ENCODE results near the gene UBE2D4.

UBE2D4 gene

DNA sequence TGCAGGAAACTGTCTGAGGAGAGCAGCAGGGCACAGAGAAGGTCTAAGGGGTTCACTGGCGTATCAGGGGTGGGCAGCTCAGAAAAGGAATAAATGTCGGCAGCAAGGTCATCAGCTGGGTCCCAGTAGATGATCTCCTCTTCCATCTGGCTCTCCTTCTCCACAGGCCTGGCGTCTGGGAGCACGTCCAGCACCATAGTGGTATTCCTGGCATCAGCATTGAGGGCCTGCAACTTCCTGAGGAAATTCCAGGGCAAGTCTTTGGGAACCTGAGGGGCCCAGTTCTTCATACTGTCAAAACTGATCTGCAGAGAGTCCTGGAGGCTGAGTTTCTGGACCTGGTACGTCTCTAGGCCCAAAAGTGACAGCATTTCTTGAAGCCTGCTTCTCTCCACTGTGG lies 47.4 kb upstream of the UBE2D4 start:
- Histone ChIP-seq H3K36me3 (ENCODE audit: control insufficient read depth in 1 of 2, insufficient read depth in 2 of 2, low read depth in 1 of 2, low read length in 2 of 2) (peaks cover 56 to 79% of the 10 kb centered on the region in 2 experiments), H2BK15ac (ENCODE audit: low read depth, poor library complexity, severe bottlenecking) (no peak overlapping the region), H4K91ac (ENCODE audit: low read length) (no peak overlapping the region), H3K4me3 (ENCODE audit: insufficient read depth in 1 of 2, low read depth in 1 of 2, low read length in 2 of 2) (peak overlapping the region in 1 of 2 experiments; percentile 21), H2BK120ac (ENCODE audit: low read depth, low read length) (no peak overlapping the region), H3K4ac (ENCODE audit: low read depth in 1 of 2, low read length in 2 of 2) (no peak overlapping the region), H3K4me2 (ENCODE audit: low read length, poor library complexity, severe bottlenecking) (no peak overlapping the region), H2AK5ac (ENCODE audit: low read length, severe bottlenecking) (peak overlapping the region; percentile 94), H3K9ac (ENCODE audit: low read length) (peak overlapping the region; percentile 66), H3K79me1 (replicated peaks; ENCODE audit: low read length, poor library complexity, severe bottlenecking) (peaks cover 38% of the 10 kb centered on the region), H2BK12ac (ENCODE audit: low read length in 2 of 2) (no peak overlapping the region), H3K27me3 (ENCODE audit: control insufficient read depth in 1 of 2, insufficient read depth in 1 of 2, low read length in 2 of 2) (no peaks in the 10 kb centered on the region), H2BK5ac (ENCODE audit: low read depth, low read length, poor library complexity, severe bottlenecking) (no peak overlapping the region), H3K23ac (ENCODE audit: low read length in 2 of 2) (no peak overlapping the region), H3K9me3 (ENCODE audit: control insufficient read depth, low read length) (no peaks in the 10 kb centered on the region), H4K8ac (ENCODE audit: low read length) (no peak overlapping the region), H3K14ac (ENCODE audit: low read length in 2 of 2) (no peak overlapping the region), H3K18ac (ENCODE audit: low read depth in 1 of 2, low read length in 2 of 2) (no peak overlapping the region), H3K4me1 (ENCODE audit: control insufficient read depth, insufficient read depth, low read depth, low read length) (peaks cover 9% of the 10 kb centered on the region), H3K27ac (ENCODE audit: low read length, poor library complexity, severe bottlenecking) (peak overlapping the region; percentile 72), H2AFZ (ENCODE audit: low read depth, low read length) (no peak overlapping the region)
- no peak for DNase-seq
- WGBS = 80% methylated on average over 5 of the region's 5 CpGs

DNA sequence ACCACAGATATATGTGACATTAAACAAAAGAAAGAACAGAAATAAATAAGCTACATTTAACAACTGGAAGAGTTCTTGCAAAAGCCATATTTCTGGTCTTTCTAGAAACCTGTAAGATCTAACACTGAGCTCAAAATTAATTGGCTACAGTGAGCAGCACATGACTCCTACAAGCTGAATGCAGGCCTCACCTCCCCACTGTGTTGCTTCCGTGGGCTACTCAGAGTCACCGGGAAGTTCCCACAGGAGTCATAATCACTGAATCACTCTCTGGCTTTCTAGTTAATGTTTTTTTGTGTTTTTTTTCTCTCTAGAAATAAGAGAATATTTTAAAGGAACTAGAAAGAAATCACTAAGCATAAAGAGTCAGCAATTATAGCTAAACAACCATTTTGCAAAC lies 46.8 kb upstream of the UBE2D4 start:
- Histone ChIP-seq H3K4me3 (ENCODE audit: insufficient read depth in 1 of 2, low read depth in 1 of 2, low read length in 2 of 2) (peak overlapping the region in 1 of 2 experiments; percentile 21), H3K79me1 (replicated peaks; ENCODE audit: low read length, poor library complexity, severe bottlenecking) (peaks cover 39% of the 10 kb centered on the region), H3K9ac (ENCODE audit: low read length) (peak overlapping the region; percentile 66), H4K91ac (ENCODE audit: low read length) (no peak overlapping the region), H3K36me3 (ENCODE audit: control insufficient read depth in 1 of 2, insufficient read depth in 2 of 2, low read depth in 1 of 2, low read length in 2 of 2) (peaks cover 56 to 81% of the 10 kb centered on the region in 2 experiments), H2AFZ (ENCODE audit: low read depth, low read length) (no peak overlapping the region), H2BK12ac (ENCODE audit: low read length in 2 of 2) (no peak overlapping the region), H2BK120ac (ENCODE audit: low read depth, low read length) (no peak overlapping the region), H2AK5ac (ENCODE audit: low read length, severe bottlenecking) (no peak overlapping the region), H4K8ac (ENCODE audit: low read length) (no peak overlapping the region), H3K14ac (ENCODE audit: low read length in 2 of 2) (no peak overlapping the region), H3K4me2 (ENCODE audit: low read length, poor library complexity, severe bottlenecking) (no peak overlapping the region), H2BK5ac (ENCODE audit: low read depth, low read length, poor library complexity, severe bottlenecking) (no peak overlapping the region), H3K23ac (ENCODE audit: low read length in 2 of 2) (no peak overlapping the region), H3K27me3 (ENCODE audit: control insufficient read depth in 1 of 2, insufficient read depth in 1 of 2, low read length in 2 of 2) (no peaks in the 10 kb centered on the region), H3K4me1 (ENCODE audit: control insufficient read depth, insufficient read depth, low read depth, low read length) (peaks cover 9% of the 10 kb centered on the region), H3K9me3 (ENCODE audit: control insufficient read depth, low read length) (no peaks in the 10 kb centered on the region), H3K27ac (ENCODE audit: low read length, poor library complexity, severe bottlenecking) (peak overlapping the region; percentile 72), H3K18ac (ENCODE audit: low read depth in 1 of 2, low read length in 2 of 2) (no peak overlapping the region), H2BK15ac (ENCODE audit: low read depth, poor library complexity, severe bottlenecking) (no peak overlapping the region), H3K4ac (ENCODE audit: low read depth in 1 of 2, low read length in 2 of 2) (no peak overlapping the region)
- DNase-seq = peak; percentile 78
- no CpG with 5 or more reads among the region's 2 CpGs for WGBS

DNA sequence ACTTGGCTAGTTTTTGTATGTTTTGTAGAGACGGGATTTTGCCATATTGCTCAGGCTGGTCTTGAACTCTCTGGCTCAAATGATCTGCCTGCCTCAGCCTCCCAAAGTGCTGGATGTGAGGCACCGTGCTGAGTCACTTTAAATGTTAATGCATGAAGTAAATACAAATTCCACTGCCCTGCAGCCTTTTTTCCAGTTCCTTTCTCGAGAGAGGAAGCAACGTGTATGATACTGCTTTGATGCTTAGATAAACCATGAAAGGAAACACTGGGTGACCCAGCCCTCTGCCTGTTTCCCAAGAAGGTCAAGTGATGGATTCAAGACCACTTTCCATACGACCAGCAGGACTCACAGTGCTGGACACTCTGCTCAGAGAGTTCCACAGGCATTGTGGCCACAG lies 45.6 kb upstream of the UBE2D4 start:
- H3K14ac ChIP-seq (ENCODE audit: low read length in 2 of 2) = no peak overlapping the region
- H3K27me3 ChIP-seq (ENCODE audit: control insufficient read depth in 1 of 2, insufficient read depth in 1 of 2, low read length in 2 of 2) = no peaks in the 10 kb centered on the region
- DNase-seq = peak; percentile 82
- no peak overlapping the region for H3K9ac ChIP-seq (ENCODE audit: low read length)
- H3K4me1 ChIP-seq (ENCODE audit: control insufficient read depth, insufficient read depth, low read depth, low read length) = peaks cover 9% of the 10 kb centered on the region
- H4K8ac ChIP-seq (ENCODE audit: low read length) = no peak overlapping the region
- no peak overlapping the region for H3K23ac ChIP-seq (ENCODE audit: low read length in 2 of 2)
- no peak overlapping the region for H2AFZ ChIP-seq (ENCODE audit: low read depth, low read length)
- 54% methylated on average over 5 of the region's 5 CpGs for WGBS
- H3K9me3 ChIP-seq (ENCODE audit: control insufficient read depth, low read length) = no peaks in the 10 kb centered on the region
- H3K27ac ChIP-seq (ENCODE audit: low read length, poor library complexity, severe bottlenecking) = no peak overlapping the region
- no peak overlapping the region for H4K91ac ChIP-seq (ENCODE audit: low read length)
- H2BK15ac ChIP-seq (ENCODE audit: low read depth, poor library complexity, severe bottlenecking) = no peak overlapping the region
- no peak overlapping the region for H2BK5ac ChIP-seq (ENCODE audit: low read depth, low read length, poor library complexity, severe bottlenecking)
- H3K18ac ChIP-seq (ENCODE audit: low read depth in 1 of 2, low read length in 2 of 2) = no peak overlapping the region
- no peak overlapping the region for H3K4ac ChIP-seq (ENCODE audit: low read depth in 1 of 2, low read length in 2 of 2)
- no peak overlapping the region for H3K4me2 ChIP-seq (ENCODE audit: low read length, poor library complexity, severe bottlenecking)
- no peak overlapping the region for H2BK120ac ChIP-seq (ENCODE audit: low read depth, low read length)
- H3K4me3 ChIP-seq (ENCODE audit: insufficient read depth in 1 of 2, low read depth in 1 of 2, low read length in 2 of 2) = no peak overlapping the region
- no peak overlapping the region for H2BK12ac ChIP-seq (ENCODE audit: low read length in 2 of 2)
- peak overlapping the region; percentile 27 for H2AK5ac ChIP-seq (ENCODE audit: low read length, severe bottlenecking)
- peaks cover 36% of the 10 kb centered on the region for H3K79me1 ChIP-seq (replicated peaks; ENCODE audit: low read length, poor library complexity, severe bottlenecking)
- H3K36me3 ChIP-seq (ENCODE audit: control insufficient read depth in 1 of 2, insufficient read depth in 2 of 2, low read depth in 1 of 2, low read length in 2 of 2) = peaks cover 51 to 83% of the 10 kb centered on the region in 2 experiments

DNA sequence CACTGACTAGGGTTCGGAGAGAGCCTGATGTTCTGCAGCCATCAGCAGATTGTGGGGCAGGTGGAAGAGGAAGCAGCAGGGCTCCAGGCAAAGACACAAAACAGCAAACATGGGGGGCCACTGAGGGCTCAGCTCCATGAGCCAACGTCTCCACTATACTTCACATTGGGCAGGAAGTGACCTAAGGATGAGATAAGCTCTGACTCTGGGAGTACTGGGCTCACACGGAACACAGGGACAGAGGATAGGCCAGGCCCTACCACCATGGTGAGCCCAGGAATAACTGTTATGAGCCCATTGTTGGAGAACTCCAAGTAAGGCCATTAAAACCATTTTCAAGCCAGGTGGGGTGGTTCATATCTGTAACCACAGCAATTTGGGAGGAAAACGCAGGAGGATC lies 42.0 kb upstream of the UBE2D4 start:
- Histone ChIP-seq H3K9me3 (ENCODE audit: control insufficient read depth, low read length) (no peaks in the 10 kb centered on the region), H3K36me3 (ENCODE audit: control insufficient read depth in 1 of 2, insufficient read depth in 2 of 2, low read depth in 1 of 2, low read length in 2 of 2) (peaks cover 18 to 61% of the 10 kb centered on the region in 2 experiments), H4K91ac (ENCODE audit: low read length) (no peak overlapping the region), H3K4me1 (ENCODE audit: control insufficient read depth, insufficient read depth, low read depth, low read length) (peaks cover 4% of the 10 kb centered on the region), H3K9ac (ENCODE audit: low read length) (no peak overlapping the region), H3K18ac (ENCODE audit: low read depth in 1 of 2, low read length in 2 of 2) (no peak overlapping the region), H4K8ac (ENCODE audit: low read length) (no peak overlapping the region), H3K23ac (ENCODE audit: low read length in 2 of 2) (no peak overlapping the region), H2AFZ (ENCODE audit: low read depth, low read length) (no peak overlapping the region), H2BK15ac (ENCODE audit: low read depth, poor library complexity, severe bottlenecking) (no peak overlapping the region), H3K27ac (ENCODE audit: low read length, poor library complexity, severe bottlenecking) (no peak overlapping the region), H2BK12ac (ENCODE audit: low read length in 2 of 2) (no peak overlapping the region), H3K27me3 (ENCODE audit: control insufficient read depth in 1 of 2, insufficient read depth in 1 of 2, low read length in 2 of 2) (no peaks in the 10 kb centered on the region), H2AK5ac (ENCODE audit: low read length, severe bottlenecking) (no peak overlapping the region), H2BK5ac (ENCODE audit: low read depth, low read length, poor library complexity, severe bottlenecking) (no peak overlapping the region), H3K79me1 (replicated peaks; ENCODE audit: low read length, poor library complexity, severe bottlenecking) (peaks cover 18% of the 10 kb centered on the region), H3K4ac (ENCODE audit: low read depth in 1 of 2, low read length in 2 of 2) (no peak overlapping the region), H2BK120ac (ENCODE audit: low read depth, low read length) (no peak overlapping the region), H3K14ac (ENCODE audit: low read length in 2 of 2) (no peak overlapping the region), H3K4me3 (ENCODE audit: insufficient read depth in 1 of 2, low read depth in 1 of 2, low read length in 2 of 2) (no peak overlapping the region), H3K4me2 (ENCODE audit: low read length, poor library complexity, severe bottlenecking) (no peak overlapping the region)
- DNase-seq = no peak
- WGBS = 84% methylated on average over 4 of the region's 4 CpGs

All from mesenchymal stem cell (in vitro differentiated cells and primary cell).